Measurements from ENCODE around the gene VSIG8. TPM values are rescaled to one million over a fixed set of nuclear protein-coding genes. Genes with fewer than 3 reads are reported as not detected.

VSIG8 gene
- total RNA-seq, 1 experiment from 2014 or later = not detected

GRCh38 chr1:159882527-159882862, 20.0 kb upstream of the VSIG8 start:
- Histone ChIP-seq H3K27ac (ENCODE audit: low read depth, low read length) (peak overlapping the region; percentile 49; the same call in 1 of the 2 replicates), H2AFZ (ENCODE audit: low read depth, low read length, poor library complexity, severe bottlenecking) (no peak overlapping the region), H3K4me1 (ENCODE audit: control insufficient read depth in 1 of 2, insufficient read depth in 2 of 2, low read length in 2 of 2) (peaks cover 21 to 37% of the 10 kb centered on the region in 2 experiments), H3K9me2 (ENCODE audit: insufficient read depth) (no peaks in the 10 kb centered on the region), H3K9me3 (ENCODE audit: control insufficient read depth in 1 of 2, insufficient read depth in 1 of 2, low read depth in 1 of 2, low read length in 2 of 2) (no peaks in the 10 kb centered on the region), H3K27me3 (ENCODE audit: insufficient read depth, low read length) (no peaks in the 10 kb centered on the region), H3K4me2 (ENCODE audit: low read length) (peak overlapping the region; percentile 54), H3K9ac (ENCODE audit: low read length) (0 out of 2 replicates have a peak overlapping the region, but pooled peaks have one; percentile 3), H3K79me2 (ENCODE audit: insufficient read depth, low read length) (no peaks in the 10 kb centered on the region), H3K4me3 (replicated peaks in 1 of 2; ENCODE audit: low read depth in 1 of 2, low read length in 2 of 2) (peak overlapping the region in 1 of 2 experiments; percentile 4; a peak in 1 of 4 replicates), H3K36me3 (ENCODE audit: control insufficient read depth in 1 of 2, insufficient read depth in 2 of 2, low read length in 2 of 2) (no peaks in the 10 kb centered on the region), H4K20me1 (ENCODE audit: insufficient read depth) (no peaks in the 10 kb centered on the region)
- intact Hi-C loops (cut with micrococcal nuclease) = no loop called here
- TF ChIP-seq JUND (IDR thresholded peaks at IDR 0.05) (peak; percentile 38; the same call in 1 of the 2 replicates), ZNF274 (IDR thresholded peaks at IDR 0.05; ENCODE audit: low read depth, low read length) (no peak), SP1 (IDR thresholded peaks at IDR 0.05; ENCODE audit: low read depth) (peak; percentile 25; the same call in 1 of the 2 replicates), TCF7L2 (IDR thresholded peaks at IDR 0.05; ENCODE audit: borderline replicate concordance, extremely low read depth, insufficient read depth, insufficient read length) (peak; percentile 27), FOSL1 (IDR thresholded peaks at IDR 0.05; ENCODE audit: low read depth) (peak; percentile 34; the same call in 1 of the 2 replicates), CEBPB (IDR thresholded peaks at IDR 0.05; ENCODE audit: low read depth) (peak; percentile 84), EZH2phosphoT487 (IDR thresholded peaks at IDR 0.05; ENCODE audit: borderline replicate concordance) (no peak)
- ChIA-PET RAD21 (ENCODE audit: low non-redundant PET in 1 of 2, low total read pairs in 2 of 2, uncharacterized antibody in 2 of 2, unreplicated experiment in 2 of 2) (no interaction called here), POLR2A (interaction anchor here (1.2 kb wide), 1 partner anchor 14 kb away, joined by 3 read pairs; no protein-coding TSS in a partner anchor), CTCF (interaction anchor here (1.2 to 2.4 kb wide), 4 partner anchors 8 to 102 kb away, joined by 3 to 11 read pairs (median 6); partner anchors contain the start of gene DUSP23)
- DNase-seq (ENCODE audit: low read depth, low spot score) (no peak), ATAC-seq (peak; percentile 35)
- no TSS peak for BruUV-seq (replicated peaks)

- Histone ChIP-seq H3K9me2 (ENCODE audit: insufficient read depth) (no peaks in the 10 kb centered on the region), H3K79me2 (ENCODE audit: insufficient read depth, low read length) (no peaks in the 10 kb centered on the region), H3K9ac (ENCODE audit: low read length) (0 out of 2 replicates have a peak overlapping the region, but pooled peaks have one; percentile 3), H3K36me3 (ENCODE audit: control insufficient read depth in 1 of 2, insufficient read depth in 2 of 2, low read length in 2 of 2) (no peaks in the 10 kb centered on the region), H4K20me1 (ENCODE audit: insufficient read depth) (no peaks in the 10 kb centered on the region), H3K4me3 (replicated peaks in 1 of 2; ENCODE audit: low read depth in 1 of 2, low read length in 2 of 2) (peak overlapping the region in 1 of 2 experiments; percentile 4; a peak in 1 of 4 replicates), H3K27me3 (ENCODE audit: insufficient read depth, low read length) (no peaks in the 10 kb centered on the region), H2AFZ (ENCODE audit: low read depth, low read length, poor library complexity, severe bottlenecking) (no peak overlapping the region), H3K4me2 (ENCODE audit: low read length) (peak overlapping the region; percentile 54), H3K9me3 (ENCODE audit: control insufficient read depth in 1 of 2, insufficient read depth in 1 of 2, low read depth in 1 of 2, low read length in 2 of 2) (no peaks in the 10 kb centered on the region), H3K4me1 (ENCODE audit: control insufficient read depth in 1 of 2, insufficient read depth in 2 of 2, low read length in 2 of 2) (peaks cover 21 to 37% of the 10 kb centered on the region in 2 experiments), H3K27ac (ENCODE audit: low read depth, low read length) (peak overlapping the region; percentile 49)
- DNase-seq (ENCODE audit: low read depth, low spot score) (peak; percentile 96), ATAC-seq (peak; percentile 94)
- no TSS peak for BruUV-seq (replicated peaks)
- RAD21 ChIA-PET (ENCODE audit: low non-redundant PET in 1 of 2, low total read pairs in 2 of 2, uncharacterized antibody in 2 of 2, unreplicated experiment in 2 of 2) = no interaction called here
- POLR2A ChIA-PET = interaction anchor here (1.0 to 1.2 kb wide), 2 partner anchors 8 to 13 kb away, joined by 3 read pairs; no protein-coding TSS in a partner anchor
- intact Hi-C loops (cut with micrococcal nuclease) = no loop called here
- CTCF ChIA-PET = interaction anchor here (1.0 to 2.4 kb wide), 5 partner anchors 9 to 101 kb away, joined by 3 to 11 read pairs (median 3); partner anchors contain the start of gene DUSP23
- no peak for TF ChIP-seq POLR2A (IDR thresholded peaks at IDR 0.05; ENCODE audit: borderline replicate concordance, extremely low read depth, insufficient read depth, insufficient read length)
- no peak for TF ChIP-seq CEBPB (IDR thresholded peaks at IDR 0.05; ENCODE audit: low read depth)
- no peak for TF ChIP-seq EGR1 (IDR thresholded peaks at IDR 0.05; ENCODE audit: low read depth)
- TF ChIP-seq ZBTB33 (IDR thresholded peaks at IDR 0.05; ENCODE audit: extremely low read depth, insufficient replicate concordance, low read length) = peak; percentile 25
- TF ChIP-seq JUND (IDR thresholded peaks at IDR 0.05) = peak; percentile 86
- TF ChIP-seq RAD21 (IDR thresholded peaks at IDR 0.05; ENCODE audit: low read depth) = no peak
- peak; percentile 81 for TF ChIP-seq FOSL1 (IDR thresholded peaks at IDR 0.05; ENCODE audit: low read depth)
- TF ChIP-seq ZNF274 (IDR thresholded peaks at IDR 0.05; ENCODE audit: low read depth, low read length) = no peak
- TF ChIP-seq EZH2phosphoT487 (IDR thresholded peaks at IDR 0.05; ENCODE audit: borderline replicate concordance) = no peak
- peak; percentile 89 for TF ChIP-seq POLR2AphosphoS5 (IDR thresholded peaks at IDR 0.05; ENCODE audit: low read depth, low read length)
- no peak for TF ChIP-seq ZFX (IDR thresholded peaks at IDR 0.05)
- TF ChIP-seq SP1 (IDR thresholded peaks at IDR 0.05; ENCODE audit: low read depth) = peak; percentile 68
- TF ChIP-seq SRF (IDR thresholded peaks at IDR 0.05; ENCODE audit: low read depth) = no peak
- TF ChIP-seq SIN3A (IDR thresholded peaks at IDR 0.05; ENCODE audit: low read depth) = peak; percentile 20; the same call in 1 of the 2 replicates
Observed at GRCh38 chr1:159881622-159882526, 19.4 kb upstream of the VSIG8 start.
